ENCODE measurements around the gene TRPM4.

TRPM4 gene

DNA sequence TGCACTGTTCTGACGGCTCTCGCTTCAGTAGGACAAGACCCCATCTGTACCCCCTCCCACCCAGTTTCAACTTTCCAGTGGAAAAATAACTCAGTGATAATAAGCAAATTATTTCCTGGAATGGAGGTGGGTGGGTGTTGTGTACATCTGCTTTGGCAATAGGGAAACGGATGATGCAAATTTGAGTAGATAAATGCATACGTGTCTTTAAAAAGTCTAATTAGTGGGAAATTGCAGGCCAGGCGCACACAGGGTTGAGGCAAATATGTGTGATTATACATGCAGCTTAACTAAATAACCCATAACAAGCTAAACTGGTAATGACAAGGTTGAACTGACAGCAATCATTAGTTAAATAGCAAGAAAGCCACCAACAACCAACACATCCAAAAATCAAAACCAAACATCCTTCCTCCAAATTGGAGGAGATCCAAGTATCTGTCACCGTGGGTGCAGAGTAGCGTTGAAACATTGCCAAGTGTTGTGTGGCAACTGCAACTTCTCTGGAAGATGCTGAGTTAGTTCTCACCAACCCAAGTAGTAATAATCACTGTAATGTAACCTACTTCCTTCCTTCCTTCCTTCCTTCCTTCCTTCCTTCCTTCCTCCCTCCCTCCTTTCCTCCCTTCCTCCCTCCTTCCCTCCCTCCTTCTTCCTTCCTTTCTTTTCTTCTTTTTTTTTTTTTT lies 54.6 kb downstream of the TRPM4 start:
- TF ChIP-seq, protein P1, sequence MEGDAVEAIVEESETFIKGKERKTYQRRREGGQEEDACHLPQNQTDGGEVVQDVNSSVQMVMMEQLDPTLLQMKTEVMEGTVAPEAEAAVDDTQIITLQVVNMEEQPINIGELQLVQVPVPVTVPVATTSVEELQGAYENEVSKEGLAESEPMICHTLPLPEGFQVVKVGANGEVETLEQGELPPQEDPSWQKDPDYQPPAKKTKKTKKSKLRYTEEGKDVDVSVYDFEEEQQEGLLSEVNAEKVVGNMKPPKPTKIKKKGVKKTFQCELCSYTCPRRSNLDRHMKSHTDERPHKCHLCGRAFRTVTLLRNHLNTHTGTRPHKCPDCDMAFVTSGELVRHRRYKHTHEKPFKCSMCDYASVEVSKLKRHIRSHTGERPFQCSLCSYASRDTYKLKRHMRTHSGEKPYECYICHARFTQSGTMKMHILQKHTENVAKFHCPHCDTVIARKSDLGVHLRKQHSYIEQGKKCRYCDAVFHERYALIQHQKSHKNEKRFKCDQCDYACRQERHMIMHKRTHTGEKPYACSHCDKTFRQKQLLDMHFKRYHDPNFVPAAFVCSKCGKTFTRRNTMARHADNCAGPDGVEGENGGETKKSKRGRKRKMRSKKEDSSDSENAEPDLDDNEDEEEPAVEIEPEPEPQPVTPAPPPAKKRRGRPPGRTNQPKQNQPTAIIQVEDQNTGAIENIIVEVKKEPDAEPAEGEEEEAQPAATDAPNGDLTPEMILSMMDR (IDR thresholded peaks at IDR 0.05; ENCODE audit: low read depth, low read length), result no peak
- no peak overlapping the region for H3K4me3 ChIP-seq (ENCODE audit: low read depth, low read length)

DNA sequence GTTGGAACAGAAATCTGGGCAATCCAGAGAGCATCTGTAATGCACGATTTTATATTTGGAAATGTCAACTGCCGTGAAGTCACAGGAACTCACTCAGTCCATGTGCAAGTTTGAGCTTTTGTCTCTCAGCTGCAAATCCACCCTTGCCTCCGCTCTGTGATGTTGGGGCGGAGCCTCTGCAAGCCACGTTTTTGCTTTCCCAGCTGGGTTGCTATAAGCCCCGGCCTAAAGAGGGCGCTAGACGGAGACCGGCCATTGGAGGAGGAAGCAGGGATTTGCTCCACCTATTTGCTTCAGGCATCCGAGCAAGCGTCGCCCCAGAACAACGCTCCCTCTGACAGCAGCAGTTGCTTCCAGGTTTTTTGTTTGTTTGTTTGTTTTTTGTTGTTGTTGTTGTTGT lies 56.2 kb downstream of the TRPM4 start:
- H3K4me3 ChIP-seq (ENCODE audit: low read depth, low read length), result no peak overlapping the region

DNA sequence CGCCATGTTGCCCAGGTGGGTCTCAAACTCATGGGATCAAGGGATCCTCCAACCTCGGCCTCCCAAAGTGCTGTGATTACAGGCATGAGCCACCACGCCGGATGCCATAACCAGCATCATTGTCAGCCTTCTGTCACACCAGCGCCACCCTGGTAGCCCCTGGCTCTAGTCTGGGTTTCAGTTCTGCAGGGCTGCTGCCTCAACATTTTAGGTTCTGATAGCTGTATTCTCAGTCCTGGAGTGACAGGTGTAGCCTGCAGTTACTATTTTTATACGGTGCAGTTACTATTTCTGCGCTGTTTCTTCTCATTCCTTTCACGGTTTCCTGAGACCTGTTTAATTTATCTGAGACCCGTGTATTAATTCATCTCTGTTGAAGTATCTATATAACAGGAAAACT lies 57.1 kb downstream of the TRPM4 start:
- H3K4me3 ChIP-seq (ENCODE audit: low read depth, low read length), result no peak overlapping the region

More for the DNA sequence above, 56.2 kb downstream of the TRPM4 start:
- TF ChIP-seq, protein P1 (IDR thresholded peaks at IDR 0.05; ENCODE audit: low read depth, low read length), result no peak

DNA sequence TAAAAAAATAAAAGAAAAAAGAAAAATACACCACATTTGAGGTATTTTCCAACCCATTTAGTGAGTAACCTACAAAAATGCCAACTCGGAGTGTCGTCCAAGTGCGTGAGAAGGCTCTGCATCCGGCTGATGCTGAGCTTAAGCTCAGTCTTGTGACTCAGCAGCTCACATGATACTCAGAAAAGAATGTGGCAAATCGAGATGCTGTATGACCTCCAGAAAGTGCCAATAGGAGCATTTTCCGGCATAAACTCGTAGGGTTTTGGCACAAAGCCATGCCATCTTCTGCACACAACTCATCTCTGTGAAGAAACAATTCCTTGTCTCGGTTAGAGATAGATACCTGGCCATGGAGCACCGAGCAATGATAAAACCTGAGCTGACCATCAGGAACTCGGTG lies 58.5 kb downstream of the TRPM4 start:
- TF ChIP-seq, protein P1 (IDR thresholded peaks at IDR 0.05; ENCODE audit: low read depth, low read length), result no peak
- H3K4me3 ChIP-seq (ENCODE audit: low read depth, low read length), result no peak overlapping the region

More for the DNA sequence above, 57.1 kb downstream of the TRPM4 start:
- TF ChIP-seq, protein P1 (IDR thresholded peaks at IDR 0.05; ENCODE audit: low read depth, low read length), result no peak

DNA sequence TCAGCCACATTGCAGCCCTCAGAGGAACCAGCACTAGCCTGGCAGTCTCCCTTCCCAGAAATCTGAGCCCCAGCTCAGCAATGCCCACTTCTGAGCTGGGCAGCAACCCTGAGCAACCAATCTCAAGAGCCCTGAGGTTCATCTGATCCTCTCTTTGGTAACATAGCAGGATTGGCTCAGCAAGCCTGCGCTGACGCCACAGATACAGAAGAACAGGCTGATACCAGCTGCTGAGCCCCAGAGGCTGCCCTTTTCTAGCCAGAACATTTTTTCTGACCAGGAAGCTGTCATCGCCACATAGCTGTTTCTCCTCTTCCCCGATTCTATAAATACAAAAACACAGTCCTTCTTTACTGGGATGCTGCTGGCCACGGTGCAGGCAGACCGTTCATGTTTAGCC lies 59.8 kb downstream of the TRPM4 start:
- TF ChIP-seq, protein P1 (IDR thresholded peaks at IDR 0.05; ENCODE audit: low read depth, low read length), result no peak
- H3K4me3 ChIP-seq (ENCODE audit: low read depth, low read length), result no peak overlapping the region

DNA sequence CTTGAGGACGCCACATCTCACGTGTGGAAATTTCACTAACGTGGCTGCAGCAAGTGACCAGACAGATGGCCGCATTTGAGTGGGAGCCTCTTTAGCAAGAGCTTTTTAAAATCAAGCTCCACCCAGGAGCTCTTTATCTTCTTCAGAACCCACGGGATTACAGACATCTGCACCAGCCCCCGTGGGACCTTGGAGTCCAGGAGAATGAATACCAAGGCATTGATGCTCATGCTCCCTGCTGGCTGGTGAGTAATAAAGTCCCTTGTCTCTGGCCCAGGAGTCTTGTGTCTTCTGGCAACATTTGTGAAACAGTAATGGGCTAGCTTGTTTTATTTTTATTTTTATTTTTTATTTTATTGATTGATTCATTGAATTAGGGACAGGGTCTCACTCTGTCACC lies 64.4 kb downstream of the TRPM4 start:
- no peak overlapping the region for H3K4me3 ChIP-seq (ENCODE audit: low read depth, low read length)
- TF ChIP-seq, protein P1 (IDR thresholded peaks at IDR 0.05; ENCODE audit: low read depth, low read length), result no peak

DNA sequence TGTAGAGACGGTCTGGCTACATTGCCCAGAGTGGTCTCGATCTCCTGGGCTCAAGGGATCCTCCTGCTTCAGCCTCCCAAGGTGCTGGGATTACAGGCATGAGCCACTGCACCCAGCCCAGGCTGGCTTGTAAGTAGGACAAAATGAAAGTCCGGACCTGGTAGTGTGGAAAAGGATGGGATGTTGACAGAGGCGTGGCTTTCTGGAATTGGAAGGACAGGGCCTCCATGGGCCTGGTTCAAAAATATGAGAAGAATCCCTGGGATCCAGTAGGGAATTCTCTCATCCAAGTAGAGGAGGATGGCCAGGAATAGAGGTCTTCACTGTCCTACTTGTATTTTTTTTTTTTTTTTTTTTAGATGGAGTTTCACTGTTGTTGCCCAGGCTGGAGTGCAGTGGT lies 64.9 kb downstream of the TRPM4 start:
- TF ChIP-seq, protein P1 (IDR thresholded peaks at IDR 0.05; ENCODE audit: low read depth, low read length), result no peak
- H3K4me3 ChIP-seq (ENCODE audit: low read depth, low read length), result no peak overlapping the region

Data from WI38 (cell line).